ENCODE measurements around the gene DMRTB1. TPM values are rescaled to one million over a fixed set of nuclear protein-coding genes. Genes with fewer than 3 reads are reported as not detected.
"Not testable (repeated sequence)": the region's sequence is repeated elsewhere in the genome, so short reads cannot be mapped to it uniquely, and the experiment has no call there.

Gene DMRTB1
- total RNA-seq, 4 donors from 2014 or later = not detected

GRCh38 chr1:53431244-53431643 lies 28.0 kb upstream of the DMRTB1 start:
- H3K4me1 ChIP-seq = no peaks in the 10 kb centered on the region
- no peaks in the 10 kb centered on the region for H3K36me3 ChIP-seq
- H3K27me3 ChIP-seq = no peaks in the 10 kb centered on the region
- DNase-seq = no peak
- no peak for TF ChIP-seq POLR2A (IDR thresholded peaks at IDR 0.05)
- no peak for TF ChIP-seq CTCF (IDR thresholded peaks at IDR 0.05)
- H3K27ac ChIP-seq = no peak overlapping the region
- H3K9me3 ChIP-seq = no peaks in the 10 kb centered on the region
- H3K4me3 ChIP-seq = no peak overlapping the region

- no peak for DNase-seq
- no peaks in the 10 kb centered on the region for H3K4me1 ChIP-seq
- TF ChIP-seq CTCF (IDR thresholded peaks at IDR 0.05) = no peak
- no peak for TF ChIP-seq POLR2A (IDR thresholded peaks at IDR 0.05)
Observed at GRCh38 chr1:53431805-53432565, 27.2 kb upstream of the DMRTB1 start.

GRCh38 chr1:53432611-53433010 lies 26.6 kb upstream of the DMRTB1 start:
- Histone ChIP-seq H3K4me3 (no peak overlapping the region), H3K4me1 (no peaks in the 10 kb centered on the region), H3K36me3 (no peaks in the 10 kb centered on the region), H3K27me3 (no peaks in the 10 kb centered on the region), H3K9me3 (no peaks in the 10 kb centered on the region), H3K27ac (no peak overlapping the region)
- TF ChIP-seq CTCF (IDR thresholded peaks at IDR 0.05) (no peak), POLR2A (IDR thresholded peaks at IDR 0.05) (no peak)
- DNase-seq = no peak

More at GRCh38 chr1:53431805-53432565, 27.2 kb upstream of the DMRTB1 start:
- Histone ChIP-seq H3K36me3 (no peaks in the 10 kb centered on the region), H3K9me3 (no peaks in the 10 kb centered on the region), H3K27ac (no peak overlapping the region), H3K27me3 (no peaks in the 10 kb centered on the region), H3K4me3 (no peak overlapping the region)

GRCh38 chr1:53434405-53435007 lies 24.7 kb upstream of the DMRTB1 start:
- not testable (repeated sequence) for H3K27ac ChIP-seq, H3K9me3 ChIP-seq, H3K36me3 ChIP-seq, H3K27me3 ChIP-seq, DNase-seq, H3K4me1 ChIP-seq, H3K4me3 ChIP-seq

GRCh38 chr1:53435151-53435550 lies 24.0 kb upstream of the DMRTB1 start:
- H3K27ac ChIP-seq = no peak overlapping the region
- no peaks in the 10 kb centered on the region for H3K9me3 ChIP-seq
- TF ChIP-seq CTCF (IDR thresholded peaks at IDR 0.05) = no peak
- TF ChIP-seq POLR2A (IDR thresholded peaks at IDR 0.05) = no peak
- no peaks in the 10 kb centered on the region for H3K4me1 ChIP-seq
- no peak overlapping the region for H3K4me3 ChIP-seq
- H3K27me3 ChIP-seq = no peaks in the 10 kb centered on the region
- no peak for DNase-seq
- H3K36me3 ChIP-seq = no peaks in the 10 kb centered on the region

Data from Peyer's patch (tissue), 4 donors.